OCI-LY1 (cell line): ENCODE measurements around the gene C1QL2.

Experiments
- H2AFZ ChIP-seq: fragments of 200-600 bp; sonication (generic), shearing (Covaris generic); 2 replicates; pipeline ENCODE4 v1.6.0; 2014; ENCODE audit warnings: antibody characterized with exemption, mild to moderate bottlenecking, low read length
- H3F3A ChIP-seq: fragments of 200-600 bp; sonication (generic), shearing (Covaris generic); 2 replicates; pipeline ENCODE4 v1.6.0; 2014; ENCODE audit warnings: mild to moderate bottlenecking, antibody characterized with exemption, low read length, moderate library complexity; ENCODE audit not compliant: insufficient read depth
- H3K27ac ChIP-seq: fragments of 200-600 bp; sonication (generic); 2 replicates; pipeline ENCODE4 v1.5.1; 2014; ENCODE audit warnings: low read length, mixed run types, mild to moderate bottlenecking, low read depth; ENCODE audit not compliant: poor library complexity, severe bottlenecking
- H3K27me3 ChIP-seq: fragments of 200-600 bp; sonication (generic); 2 replicates; pipeline ENCODE4 v1.6.0; 2014; ENCODE audit warnings: antibody characterized with exemption, mild to moderate bottlenecking, low read length, moderate library complexity; ENCODE audit not compliant: insufficient read depth
- H3K36me3 ChIP-seq: fragments of 200-600 bp; sonication (generic); 2 replicates; pipeline ENCODE4 v1.6.1; 2014; ENCODE audit warnings: mild to moderate bottlenecking, antibody characterized with exemption, low read length, moderate library complexity, mixed read lengths; ENCODE audit not compliant: insufficient read depth
- H3K4me1 ChIP-seq: fragments of 200-600 bp; sonication (generic); 2 replicates; pipeline ENCODE4 v1.5.1; 2014; ENCODE audit warnings: mild to moderate bottlenecking, low read length, moderate library complexity; ENCODE audit not compliant: insufficient read depth, severe bottlenecking
- H3K4me2 ChIP-seq: fragments of 200-600 bp; sonication (generic), shearing (Covaris generic); 2 replicates; pipeline ENCODE4 v1.6.1; 2014; ENCODE audit warnings: low read length
- H3K4me3 ChIP-seq: fragments of 200-600 bp; sonication (generic); 2 replicates; pipeline ENCODE4 v1.5.1; 2014; ENCODE audit warnings: low read length, low read depth, mild to moderate bottlenecking, mixed read lengths; ENCODE audit not compliant: poor library complexity, severe bottlenecking
- H3K79me2 ChIP-seq: fragments of 200-600 bp; shearing (Covaris generic); 2 replicates; pipeline ENCODE4 v1.6.1; 2016; ENCODE audit warnings: mixed run types, low read length, mixed read lengths; ENCODE audit not compliant: insufficient read depth
- H3K9ac ChIP-seq: fragments of 200-600 bp; sonication (generic), shearing (Covaris generic); 2 replicates; pipeline ENCODE4 v1.6.1; 2014; ENCODE audit warnings: mild to moderate bottlenecking, low read length, mixed read lengths
- H3K9me2 ChIP-seq: fragments of 200-600 bp; sonication (generic), shearing (Covaris generic); 2 replicates; pipeline ENCODE4 v1.6.1; 2014; ENCODE audit warnings: low read depth, mild to moderate bottlenecking, low read length, mixed read lengths
- H3K9me3 ChIP-seq: fragments of 200-600 bp; shearing (Covaris generic); 2 replicates; pipeline ENCODE4 v1.6.1; 2014; ENCODE audit warnings: low read length, mixed read lengths
- H4K20me1 ChIP-seq: fragments of 200-600 bp; sonication (generic), shearing (Covaris generic); 2 replicates; pipeline ENCODE4 v1.6.0; 2016; ENCODE audit warnings: mild to moderate bottlenecking, low read length; ENCODE audit not compliant: insufficient read depth
- CTCF ChIP-seq: fragments of 200-600 bp; sonication (generic), shearing (Covaris generic); IDR thresholded peaks from 2 replicates; pipeline ENCODE4 v1.5.1; 2017; ENCODE audit warnings: mild to moderate bottlenecking, antibody characterized with exemption, low read length, moderate library complexity, mixed read lengths
- EZH2 ChIP-seq: fragments of 200-600 bp; sonication (generic), shearing (Covaris generic); IDR thresholded peaks from 2 replicates; pipeline ENCODE4 v1.8.0; 2017; ENCODE audit warnings: borderline replicate concordance, mixed run types, mild to moderate bottlenecking, antibody characterized with exemption, low read length, moderate library complexity, mixed read lengths

Gene C1QL2

GRCh38 chr2:119175517-119175916, 17.0 kb upstream of the C1QL2 start:
- Histone ChIP-seq H4K20me1 (no peaks in the 10 kb centered on the region), H3K9me3 (no peaks in the 10 kb centered on the region)

GRCh38 chr2:119174993-119175347, 16.4 kb upstream of the C1QL2 start:
- Histone ChIP-seq H3K4me2 (no peak overlapping the region), H4K20me1 (no peaks in the 10 kb centered on the region), H3K9ac (no peak overlapping the region), H3K4me1 (no peaks in the 10 kb centered on the region), H3K4me3 (no peak overlapping the region), H3K27me3 (no peaks in the 10 kb centered on the region), H3K27ac (no peak overlapping the region), H3K36me3 (no peaks in the 10 kb centered on the region), H3F3A (no peaks in the 10 kb centered on the region), H3K9me3 (no peaks in the 10 kb centered on the region), H3K9me2 (no peaks in the 10 kb centered on the region), H3K79me2 (no peaks in the 10 kb centered on the region), H2AFZ (no peak overlapping the region)
- TF ChIP-seq EZH2 = no peak
- TF ChIP-seq CTCF = no peak

More at GRCh38 chr2:119175517-119175916, 17.0 kb upstream of the C1QL2 start:
- Histone ChIP-seq H3K9ac (no peak overlapping the region), H3K36me3 (no peaks in the 10 kb centered on the region), H3K27ac (no peak overlapping the region), H3K27me3 (no peaks in the 10 kb centered on the region), H2AFZ (no peak overlapping the region), H3F3A (no peaks in the 10 kb centered on the region), H3K4me3 (no peak overlapping the region), H3K9me2 (no peaks in the 10 kb centered on the region), H3K4me1 (no peaks in the 10 kb centered on the region), H3K4me2 (no peak overlapping the region), H3K79me2 (no peaks in the 10 kb centered on the region)
- TF ChIP-seq EZH2 = no peak
- no peak for TF ChIP-seq CTCF

GRCh38 chr2:119174216-119174992, 15.9 kb upstream of the C1QL2 start:
- no peaks in the 10 kb centered on the region for H3K27me3 ChIP-seq
- H3K79me2 ChIP-seq = no peaks in the 10 kb centered on the region
- H3K9me2 ChIP-seq = no peaks in the 10 kb centered on the region
- H3F3A ChIP-seq = no peaks in the 10 kb centered on the region
- H3K9me3 ChIP-seq = no peaks in the 10 kb centered on the region
- H3K9ac ChIP-seq = no peak overlapping the region
- H3K4me2 ChIP-seq = no peak overlapping the region
- no peaks in the 10 kb centered on the region for H3K36me3 ChIP-seq
- no peak overlapping the region for H3K4me3 ChIP-seq
- no peaks in the 10 kb centered on the region for H3K4me1 ChIP-seq
- no peaks in the 10 kb centered on the region for H4K20me1 ChIP-seq
- no peak for TF ChIP-seq EZH2
- peak; percentile 84 for TF ChIP-seq CTCF
- no peak overlapping the region for H3K27ac ChIP-seq
- H2AFZ ChIP-seq = no peak overlapping the region
